AG08395 (cell line): ENCODE data around the gene DPH1.
A peak's percentile ranks its signal among the peaks of the same experiment; 100 is the strongest.
"Not testable (repeated sequence)": the region's sequence is repeated elsewhere in the genome, so short reads cannot be mapped to it uniquely, and the experiment has no call there.

Experiments used
- DNase-seq: peaks from one replicate; pipeline ENCODE4 v3.0.0; 2012; ENCODE audit warnings: mixed read lengths, low spot score

The DPH1 gene

GRCh38 chr17:2029911-2030778, at the start of gene DPH1:
Gene DPH1 (plus strand): TSS chr17:2030153. CDS start chr17:2030170, 17 bp downstream.
- DNase-seq = peak; percentile 92

- no peak for DNase-seq
Observed at GRCh38 chr17:1980665-1981250, 49.2 kb upstream of the DPH1 start.

GRCh38 chr17:1982793-1983366, 47.1 kb upstream of the DPH1 start:
- not testable (repeated sequence) for DNase-seq

- no peak for DNase-seq
Observed at GRCh38 chr17:1985093-1985492, 44.9 kb upstream of the DPH1 start.

GRCh38 chr17:1985686-1986085, 44.3 kb upstream of the DPH1 start:
- DNase-seq = no peak

- DNase-seq = no peak
Observed at GRCh38 chr17:1986783-1987451, 43.0 kb upstream of the DPH1 start.

GRCh38 chr17:1989135-1989534, 40.8 kb upstream of the DPH1 start:
- peak; percentile 88 for DNase-seq

DNA sequence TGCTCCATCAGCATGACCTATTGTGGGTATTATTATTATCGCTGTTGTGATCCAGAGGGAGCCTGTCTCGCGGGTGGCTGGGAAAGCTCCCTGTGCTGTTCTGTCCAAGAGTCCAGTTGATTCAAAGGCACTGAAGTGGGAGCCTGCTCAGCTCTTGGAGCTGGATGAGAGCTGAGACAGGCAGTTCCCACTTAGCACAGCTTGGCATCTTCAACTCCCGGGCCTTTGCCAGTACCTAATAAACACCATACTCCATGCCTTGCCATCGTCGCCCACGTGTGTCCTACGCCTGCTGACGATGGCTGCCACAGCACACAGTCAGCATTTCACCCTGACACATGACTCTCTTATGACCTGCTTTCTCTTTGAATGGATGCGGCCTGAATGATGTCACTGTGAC, 37.4 kb upstream of the DPH1 start:
- no peak for DNase-seq

- DNase-seq = no peak
Observed at GRCh38 chr17:1994707-1995106, 35.2 kb upstream of the DPH1 start.

DNA sequence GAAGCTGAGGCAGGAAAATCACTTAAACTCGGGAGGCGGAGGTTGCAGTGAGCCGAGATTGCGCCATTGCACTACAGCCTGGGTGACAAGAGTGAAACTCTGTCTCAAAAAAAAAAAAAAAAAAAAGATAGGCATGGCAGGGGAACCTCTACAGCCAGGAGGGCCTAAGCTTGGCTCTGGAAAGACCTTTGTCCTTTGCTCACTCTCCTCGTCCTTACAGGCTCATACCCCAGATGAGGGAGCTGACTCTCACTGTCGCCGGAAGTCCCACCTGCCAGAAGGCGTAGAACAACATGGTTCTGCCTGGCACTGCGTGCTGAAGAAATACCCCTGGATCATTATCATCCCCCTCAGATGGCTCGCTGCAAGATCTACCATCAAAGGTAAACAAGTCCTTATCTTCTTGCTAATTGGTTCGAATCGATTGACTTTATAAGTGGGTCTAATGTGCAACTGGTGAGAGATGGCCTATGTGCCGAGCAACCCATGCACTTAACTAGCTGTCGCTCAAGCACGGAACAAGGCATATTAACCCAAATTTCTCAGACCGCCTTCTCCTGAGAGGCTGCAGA, 34.5 kb upstream of the DPH1 start:
- no peak for DNase-seq

DNA sequence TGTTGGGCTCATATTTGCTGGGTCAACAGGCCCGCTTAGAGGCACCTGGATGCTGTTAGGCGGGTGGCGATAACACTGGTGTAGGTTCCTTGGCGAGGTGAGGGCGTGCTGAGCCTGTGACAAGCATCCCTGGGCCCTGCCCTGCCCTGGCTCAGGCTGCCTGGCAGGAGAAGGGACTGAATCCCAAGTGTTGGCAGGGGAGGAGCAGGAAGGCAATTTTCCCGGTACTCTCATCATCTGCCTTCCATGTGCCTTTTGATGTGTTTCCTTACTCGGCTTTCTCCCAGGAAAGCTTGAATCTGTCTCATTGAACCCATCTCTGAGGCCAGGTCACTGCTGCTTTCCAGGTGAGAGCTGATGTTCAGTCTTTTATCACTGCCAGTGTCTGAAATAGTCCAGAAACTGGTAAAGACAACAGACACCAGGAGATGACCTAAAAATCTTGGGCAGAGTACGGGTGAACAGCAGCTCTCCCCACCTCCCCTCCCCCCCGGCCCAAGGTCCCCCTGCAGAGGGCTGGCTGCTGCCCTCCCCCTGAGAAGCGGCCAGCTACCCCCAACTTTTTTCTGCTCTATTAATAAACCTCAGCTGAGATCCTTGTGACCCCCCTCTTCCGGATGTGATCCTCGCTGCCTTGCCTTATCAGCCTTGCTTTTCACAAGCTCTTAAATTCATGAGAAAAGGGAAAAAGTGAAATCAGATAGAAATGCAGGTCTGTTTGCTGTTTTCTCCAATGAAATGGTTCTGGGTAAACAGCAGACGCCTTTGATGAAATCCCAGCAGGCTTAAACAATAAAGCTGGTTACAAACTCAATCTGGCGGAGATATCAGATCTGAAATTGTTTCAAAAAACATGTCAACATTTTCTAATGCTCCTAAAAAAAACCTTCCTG, 33.8 kb upstream of the DPH1 start:
- no peak for DNase-seq

GRCh38 chr17:1996800-1997288, 33.1 kb upstream of the DPH1 start:
- DNase-seq = no peak

GRCh38 chr17:1997289-1997926, 32.5 kb upstream of the DPH1 start:
- no peak for DNase-seq

- DNase-seq = peak; percentile 28
Observed at GRCh38 chr17:1997927-1998742, 31.8 kb upstream of the DPH1 start.

DNA sequence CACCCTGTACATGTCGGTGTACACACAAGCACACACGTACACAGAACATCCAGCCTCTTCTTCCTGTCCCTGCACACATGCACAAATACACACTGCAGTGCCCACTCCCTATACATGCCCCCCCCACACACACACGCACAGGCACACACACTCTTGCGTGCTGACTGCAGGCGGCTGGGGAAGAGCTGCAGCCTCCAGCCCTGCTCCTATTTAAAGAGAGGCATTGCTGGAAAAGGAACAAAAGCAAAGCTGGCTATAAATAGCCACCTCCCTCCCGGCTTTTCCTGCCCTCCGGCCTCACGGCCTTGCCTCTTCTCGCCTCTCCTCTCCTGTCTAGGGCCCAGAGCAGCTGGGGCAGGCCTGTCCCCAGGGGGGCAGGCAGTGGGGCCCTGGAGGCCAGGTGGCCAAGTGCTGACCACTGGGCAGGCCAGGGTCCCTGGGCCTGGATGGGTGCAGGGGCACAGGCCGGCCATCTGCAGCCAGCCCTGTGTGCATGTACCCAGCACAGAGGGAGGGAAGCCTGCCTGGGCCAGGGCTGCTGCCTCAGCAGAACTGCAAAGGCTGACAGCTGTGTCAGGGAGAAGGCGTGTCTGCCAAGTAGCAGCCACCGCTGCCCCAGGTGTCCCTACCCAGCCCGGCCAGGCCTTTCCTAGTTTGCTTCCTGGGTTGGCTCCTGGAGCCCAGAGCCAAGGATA, 30.2 kb upstream of the DPH1 start:
- peak; percentile 53 for DNase-seq

DNA sequence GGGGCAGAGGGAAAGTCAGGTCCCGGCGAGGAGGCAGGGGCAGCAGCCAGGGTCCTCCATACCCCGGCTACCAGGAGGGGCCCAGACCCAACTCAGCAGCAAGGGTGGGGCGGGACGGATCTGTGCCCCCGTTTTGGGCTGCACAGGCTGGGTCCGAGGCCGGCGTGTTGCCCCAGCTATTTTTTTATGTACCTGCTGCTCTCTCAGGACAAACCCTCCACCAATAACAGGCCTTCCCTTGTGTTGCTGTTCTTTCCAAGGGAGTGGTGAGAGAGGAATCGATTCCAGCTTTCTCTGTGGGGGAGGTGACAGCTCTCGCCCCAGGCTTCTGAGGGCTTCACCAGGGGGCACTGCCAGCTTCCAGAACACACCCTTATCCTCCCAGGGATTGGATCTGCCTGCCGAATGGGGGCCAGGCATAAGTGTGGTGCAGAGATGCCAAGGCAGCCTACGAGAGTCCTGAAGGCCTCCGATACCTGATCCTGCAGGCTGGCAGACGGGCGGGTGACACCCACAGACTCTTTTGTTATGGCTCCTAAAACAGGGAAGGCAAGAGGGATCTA, 27.1 kb upstream of the DPH1 start:
- DNase-seq = no peak

DNA sequence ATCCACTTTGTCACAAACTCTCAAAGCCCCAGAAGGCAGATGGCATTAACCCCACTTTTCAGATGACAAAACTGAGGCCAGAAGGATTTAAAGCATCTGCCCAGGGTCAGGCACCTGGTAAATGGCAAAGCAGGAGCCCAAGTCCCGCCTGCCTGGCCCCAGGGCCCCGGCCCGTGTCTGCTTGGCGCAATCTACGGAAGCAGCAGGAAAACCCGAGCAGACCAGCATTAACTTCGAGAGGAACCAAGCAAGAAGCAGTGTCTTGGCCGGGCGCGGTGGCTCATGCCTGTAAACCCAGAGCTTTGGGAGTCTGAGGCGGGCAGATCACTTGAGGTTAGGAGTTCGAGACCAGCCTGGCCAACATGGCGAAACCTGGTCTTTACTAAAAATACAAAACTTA, 26.4 kb upstream of the DPH1 start:
- no peak for DNase-seq

GRCh38 chr17:2004435-2004952, 25.5 kb upstream of the DPH1 start:
- no peak for DNase-seq
